Activated CD4-positive, CD25-positive, alpha-beta regulatory T cell treated with anti-CD3 and anti-CD28 coated beads, Interleukin-2, amount 50 U/mL, for 24 hours (primary cell): ENCODE data around the gene EMC9.

Source experiments
- ATAC-seq, 2 donors: fragments of 150-1000 bp; cut with Tn5 transposase; one replicate each; pipeline ENCODE4 v1.10.0; 2021; ENCODE audit warnings: mild to moderate bottlenecking in 1 of 2, moderate library complexity in 1 of 2

The EMC9 gene, protein sequence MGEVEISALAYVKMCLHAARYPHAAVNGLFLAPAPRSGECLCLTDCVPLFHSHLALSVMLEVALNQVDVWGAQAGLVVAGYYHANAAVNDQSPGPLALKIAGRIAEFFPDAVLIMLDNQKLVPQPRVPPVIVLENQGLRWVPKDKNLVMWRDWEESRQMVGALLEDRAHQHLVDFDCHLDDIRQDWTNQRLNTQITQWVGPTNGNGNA

DNA sequence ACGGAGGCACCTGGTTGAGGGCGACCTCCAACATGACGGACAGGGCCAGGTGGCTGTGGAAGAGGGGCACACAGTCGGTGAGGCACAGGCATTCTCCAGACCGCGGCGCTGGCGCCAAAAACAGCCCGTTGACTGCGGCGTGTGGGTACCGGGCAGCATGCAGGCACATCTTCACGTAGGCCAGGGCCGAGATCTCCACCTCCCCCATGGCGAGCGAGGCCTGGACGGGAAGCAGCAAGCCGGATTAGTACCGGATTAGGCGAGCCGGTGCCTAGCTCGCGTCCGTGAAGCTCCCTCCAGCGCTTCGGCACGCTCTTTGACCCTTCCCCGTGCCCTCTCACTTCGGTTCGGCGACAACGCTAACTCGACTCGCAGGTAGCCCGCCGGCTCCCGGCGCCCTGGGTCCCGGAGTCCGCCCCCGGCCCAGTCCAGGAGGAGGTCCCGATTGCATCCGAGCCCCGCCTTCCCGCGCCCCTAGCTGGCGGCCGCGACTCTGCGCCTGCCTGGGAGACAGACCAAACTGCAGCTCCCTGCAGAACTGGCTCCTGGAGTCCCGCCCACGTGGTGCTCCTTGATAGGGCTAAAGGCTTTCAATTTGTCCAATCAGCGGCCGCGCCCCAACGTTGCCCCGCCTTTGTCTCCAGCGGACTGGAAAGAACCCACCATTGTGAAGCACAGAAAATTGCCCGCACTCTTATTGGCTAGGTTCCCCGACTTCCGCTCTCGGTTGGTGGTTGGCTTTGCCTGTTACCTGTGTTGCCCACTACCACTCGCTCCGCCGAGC is at the start of gene EMC9:
TSS of gene EMC9 (minus strand) at position 495 of the 784 bp plus-strand sequence. CDS start at position 208, 287 bp downstream.
- peak; percentile 90 to 91 for ATAC-seq

DNA sequence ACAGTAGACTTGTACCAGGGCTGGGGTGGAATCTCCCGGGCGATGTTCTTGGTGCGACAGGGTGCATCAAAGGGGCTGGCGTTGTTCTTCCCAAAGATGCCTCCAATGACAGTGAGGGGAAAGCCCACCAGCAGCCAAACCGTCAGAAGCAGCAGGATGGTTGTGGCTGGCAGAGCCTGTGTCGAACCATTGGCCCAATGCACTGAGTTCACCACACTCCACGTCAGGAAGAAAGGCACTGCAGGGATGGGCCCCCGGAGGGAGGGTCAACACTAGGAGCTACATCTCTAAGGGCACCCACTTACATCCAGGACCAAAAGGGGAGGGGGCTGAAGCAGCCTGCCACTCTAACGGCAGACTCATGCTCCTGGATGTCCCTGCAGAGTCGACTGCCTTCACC is 49.0 kb upstream of the EMC9 start:
- ATAC-seq: no peak

DNA sequence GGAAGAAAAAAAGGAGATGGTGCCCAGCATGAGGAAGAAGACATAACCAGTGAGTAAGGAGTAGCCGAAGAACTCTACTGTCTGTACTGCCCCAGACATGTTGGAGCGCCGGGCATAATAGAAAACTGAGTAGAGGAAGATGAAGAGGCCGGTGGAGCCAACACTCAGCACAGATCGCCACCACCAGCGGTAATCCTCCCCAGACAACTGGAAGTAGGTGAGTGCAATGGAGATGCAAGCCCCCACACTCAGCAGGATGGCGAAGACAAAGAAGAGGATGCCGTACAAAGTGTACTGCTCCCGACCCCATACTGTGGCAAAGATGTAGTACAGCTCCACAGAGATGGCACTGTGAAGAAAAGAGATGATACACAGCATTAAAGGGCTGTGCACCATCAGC is 48.1 kb upstream of the EMC9 start:
- no peak for ATAC-seq

DNA sequence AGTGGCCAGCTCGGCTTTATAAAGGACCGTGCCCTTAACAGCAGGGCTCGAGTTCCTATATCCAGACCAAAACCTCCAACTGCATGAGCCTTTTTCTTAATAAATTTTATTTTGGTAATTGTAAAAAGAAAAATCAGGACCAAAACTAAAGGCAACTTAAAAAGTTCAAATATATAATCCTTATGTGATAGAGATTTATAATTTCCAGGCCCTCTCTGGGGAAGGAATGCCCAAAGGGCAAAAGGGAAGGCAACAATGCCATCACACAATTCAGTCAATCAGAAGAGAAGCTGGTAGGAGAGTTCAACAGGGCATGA is 47.6 kb upstream of the EMC9 start:
- no peak for ATAC-seq

- ATAC-seq: peak; percentile 93 to 94
Measured at GRCh38 chr14:24188251-24189058, 47.1 kb upstream of the EMC9 start, which contains the start of gene IPO4. TSS of gene IPO4 (minus strand) at chr14:24188816. CDS start at chr14:24188787, 29 bp downstream.

DNA sequence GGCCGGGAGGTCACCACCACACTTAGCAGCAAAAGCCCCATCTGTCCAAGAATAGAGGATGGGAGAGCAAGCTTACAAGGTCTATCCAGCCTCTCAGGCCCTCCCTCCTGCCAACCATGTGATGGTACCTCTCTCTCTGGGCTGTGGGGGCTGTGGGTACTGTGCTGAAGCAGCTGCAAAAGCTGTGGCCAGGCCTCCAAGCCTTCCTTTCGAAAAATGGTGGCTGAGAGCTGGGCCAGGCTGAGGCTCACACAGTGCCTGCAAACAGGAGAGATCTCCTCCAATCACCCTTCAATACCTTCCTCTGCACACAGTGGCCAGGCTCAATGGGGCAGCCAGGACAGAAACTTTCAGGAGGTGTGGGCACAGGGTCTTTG is 46.1 kb upstream of the EMC9 start:
- ATAC-seq: no peak

DNA sequence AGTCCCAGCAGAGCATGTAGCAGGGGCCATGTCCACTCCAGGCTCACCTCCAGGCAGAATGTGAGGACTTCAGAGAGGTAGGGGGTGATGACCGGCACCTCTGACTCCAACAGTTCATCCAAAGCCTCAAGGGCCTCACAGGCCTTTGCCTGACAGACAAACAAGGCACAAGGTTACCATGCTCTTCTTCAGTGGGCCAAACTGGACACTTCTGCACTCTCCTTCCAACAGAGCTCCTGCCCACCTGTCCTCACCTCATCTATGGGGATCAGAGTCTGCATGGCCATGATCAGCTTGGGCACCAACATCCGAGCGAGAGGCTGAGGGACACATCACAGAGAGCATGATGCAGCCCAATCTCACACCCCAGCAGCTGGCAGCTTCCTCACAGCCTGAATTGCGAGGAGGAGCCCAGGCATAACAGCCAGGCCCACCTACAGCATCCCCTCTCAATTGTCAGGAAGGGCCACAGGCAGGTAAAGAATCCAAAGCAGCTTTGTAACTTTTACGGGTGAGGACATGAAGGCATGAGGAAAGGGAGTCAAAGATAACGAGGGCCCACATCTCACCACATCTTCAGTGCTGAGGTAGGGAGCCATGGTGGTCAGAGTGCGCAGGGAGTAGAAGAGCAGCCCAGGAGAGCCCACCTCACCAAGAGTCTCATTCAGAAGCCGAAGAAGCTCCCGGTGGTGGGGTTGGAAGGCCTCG is 45.6 kb upstream of the EMC9 start:
- no peak for ATAC-seq

- ATAC-seq: no peak
Measured at GRCh38 chr14:24185741-24186140, 44.4 kb upstream of the EMC9 start.

GRCh38 chr14:24185026-24185425 is 43.6 kb upstream of the EMC9 start:
- ATAC-seq: no peak

GRCh38 chr14:24184104-24184970 is 42.9 kb upstream of the EMC9 start:
- no peak for ATAC-seq

GRCh38 chr14:24183014-24183481 is 41.7 kb upstream of the EMC9 start:
- no peak for ATAC-seq

DNA sequence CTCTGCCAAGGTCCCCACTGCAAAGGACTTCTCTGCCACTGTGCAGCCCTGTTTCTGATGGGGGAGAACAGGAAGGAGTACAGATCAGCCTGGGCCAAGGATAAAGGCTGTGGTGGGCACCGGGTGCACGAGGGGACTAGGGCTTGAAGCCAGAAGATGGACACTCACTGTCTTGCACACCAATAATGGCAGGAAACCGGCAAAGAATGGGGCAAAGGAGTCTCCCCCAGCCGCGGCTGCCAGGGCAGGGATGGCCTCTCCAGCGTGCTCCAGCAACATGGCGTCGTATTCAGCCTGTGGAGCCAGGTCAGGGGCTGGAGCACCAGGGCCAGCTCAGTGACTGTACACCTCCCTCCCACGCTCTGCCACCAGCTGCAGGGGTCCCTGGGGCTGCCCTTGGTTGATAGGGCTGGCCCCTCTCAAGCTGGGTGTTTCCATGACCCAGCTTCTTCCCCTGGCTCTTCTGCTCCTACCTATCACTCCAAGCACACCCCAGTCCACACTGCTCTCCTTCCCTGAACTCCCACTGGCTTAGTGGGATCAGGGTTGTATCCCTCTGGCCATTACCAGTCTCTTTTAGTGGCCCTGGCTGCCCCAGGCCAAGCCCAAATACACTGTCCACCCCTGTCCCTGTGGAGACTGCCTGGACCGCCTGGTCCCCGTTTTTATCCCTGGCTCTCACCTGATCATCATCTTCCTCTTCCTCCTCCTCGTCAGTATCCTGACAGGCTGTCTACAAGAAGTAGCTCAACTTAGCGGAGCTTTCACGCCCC is 40.9 kb upstream of the EMC9 start:
- ATAC-seq: no peak

DNA sequence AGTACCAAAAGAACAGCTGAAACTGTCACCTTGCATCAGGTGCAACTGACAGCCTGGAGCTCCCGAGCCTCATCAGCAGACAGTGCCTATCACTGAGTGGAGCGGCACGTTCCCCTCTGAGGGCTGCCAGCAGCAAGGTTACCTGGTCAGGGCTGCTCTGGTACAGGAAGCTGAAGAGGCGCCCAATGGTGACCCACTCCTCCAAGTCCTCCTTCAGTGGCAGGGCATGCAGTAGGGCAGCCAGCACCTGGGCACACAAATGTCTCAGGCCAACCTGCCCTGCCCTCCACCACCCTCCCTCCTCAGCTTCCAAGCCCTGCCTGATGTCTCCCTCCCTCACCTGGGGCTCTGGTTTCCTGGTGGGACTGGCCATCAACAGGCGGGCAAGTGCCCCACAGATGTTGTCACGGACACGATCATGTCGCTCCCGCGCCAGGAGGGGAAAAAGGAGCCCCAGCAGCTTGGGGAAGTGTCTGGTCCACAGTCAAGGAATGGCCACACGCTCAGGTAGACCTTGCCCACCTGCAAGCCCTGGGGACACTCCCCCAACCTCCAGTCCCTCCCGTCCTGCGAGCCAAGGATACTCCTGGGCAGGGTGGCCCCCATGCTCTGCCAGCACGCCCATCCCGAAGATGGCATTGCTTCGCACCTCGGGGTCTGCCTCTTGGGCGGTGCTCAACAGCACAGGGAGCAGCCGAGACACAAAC is 40.1 kb upstream of the EMC9 start:
- ATAC-seq: no peak

GRCh38 chr14:24179961-24180796 is 38.8 kb upstream of the EMC9 start:
- ATAC-seq: peak in 1 of 2 donors; percentile 6

- ATAC-seq: no peak
Measured at GRCh38 chr14:24179294-24179960, 38.0 kb upstream of the EMC9 start.

DNA sequence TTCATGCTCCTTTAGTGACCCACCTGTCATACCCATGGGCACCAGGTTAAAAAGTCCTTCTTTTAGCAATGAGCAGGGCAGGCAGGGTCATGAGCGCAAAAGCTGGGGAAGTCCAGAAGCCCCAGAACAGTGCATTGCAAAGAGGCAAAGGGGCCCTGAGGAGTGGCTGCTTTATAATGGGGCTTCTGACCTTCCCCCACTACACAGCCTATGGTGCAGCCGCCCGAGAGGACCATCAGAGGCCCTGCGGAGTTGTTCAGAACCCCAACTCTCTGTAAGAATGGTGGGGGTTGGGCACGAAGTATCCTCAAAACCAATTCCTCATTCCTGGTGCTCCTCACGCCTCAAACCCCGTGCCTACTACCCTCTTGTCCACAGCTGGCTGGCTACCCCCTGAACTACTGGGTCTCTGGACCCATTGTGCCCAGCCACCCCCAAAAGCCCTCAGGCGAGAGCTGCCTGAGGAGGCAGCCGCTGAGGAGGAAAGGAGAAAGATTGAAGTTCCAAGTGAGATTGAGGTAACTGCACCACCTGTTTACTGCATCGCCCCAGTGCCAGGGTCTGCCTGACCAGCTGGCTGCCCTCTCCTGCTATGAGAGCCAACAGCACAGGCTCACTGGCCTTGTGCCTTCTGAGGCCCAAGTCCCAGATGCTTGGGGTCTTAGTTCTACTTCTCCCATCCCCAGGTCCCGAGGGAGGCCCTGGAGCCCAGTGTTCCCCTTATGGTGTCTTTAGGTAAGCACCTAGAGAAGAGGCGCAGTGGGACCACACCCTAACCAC is 37.2 kb upstream of the EMC9 start:
- no peak for ATAC-seq

DNA sequence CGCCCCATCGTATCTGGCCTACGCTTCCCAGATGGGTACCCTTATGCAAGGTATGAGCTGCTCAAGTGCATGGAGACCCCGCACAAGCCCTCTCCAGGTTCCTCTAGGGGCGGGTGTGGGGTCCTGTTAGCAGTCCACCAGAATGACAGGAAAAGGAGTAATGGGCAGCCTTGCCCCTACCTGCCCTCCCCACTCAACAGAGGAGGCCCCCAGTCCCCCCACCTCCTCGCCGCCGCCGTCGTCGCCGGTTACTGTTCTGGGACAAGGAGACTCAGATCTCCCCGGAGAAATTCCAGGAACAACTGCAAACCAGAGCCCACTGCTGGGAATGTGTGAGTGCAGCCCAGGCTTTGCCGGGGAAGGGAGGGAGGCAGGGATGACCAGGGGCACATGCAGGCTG is 36.5 kb upstream of the EMC9 start:
- ATAC-seq: no peak
